WTC11 (cell line): ENCODE measurements around the gene IL1F10. TPM values are rescaled to one million over a fixed set of nuclear protein-coding genes. Genes with fewer than 3 reads are reported as not detected.

Experiments used
- ATAC-seq: fragments of 200-7000 bp; cut with Tn5 transposase; 2 replicates; pipeline ENCODE4 v1.10.0; 2021; ENCODE audit warnings: mild to moderate bottlenecking, moderate library complexity
- CTCF ChIA-PET: fragments of 300-600 bp; sonication (Branson Sonifier 250); formaldehyde crosslinking; loops from one replicate; lab custom pipeline; 2021; ENCODE audit warnings: antibody characterized with exemption; lab: Charles Lee
- POLR2A ChIA-PET: fragments of 350-600 bp; sonication (Branson Sonifier 250); formaldehyde crosslinking; loops from one replicate; lab custom pipeline; 2021; ENCODE audit warnings: antibody characterized with exemption; lab: Charles Lee
- DNase-seq: peaks from one replicate; pipeline ENCODE4 v3.0.0; 2021; ENCODE audit warnings: low spot score
- H3K27ac Mint-ChIP-seq: 2 replicates; pipeline ENCODE4 v1.8.0; 2021; ENCODE audit warnings: mixed read lengths
- H3K27me3 Mint-ChIP-seq: 2 replicates; pipeline ENCODE4 v1.8.0; 2021; ENCODE audit warnings: low read depth, mild to moderate bottlenecking, moderate library complexity, mixed read lengths
- H3K36me3 Mint-ChIP-seq: 2 replicates; pipeline ENCODE4 v1.8.0; 2021; ENCODE audit warnings: mixed read lengths
- H3K4me1 Mint-ChIP-seq: 2 replicates; pipeline ENCODE4 v1.8.0; 2022; ENCODE audit warnings: mixed read lengths
- H3K4me3 Mint-ChIP-seq: 2 replicates; pipeline ENCODE4 v1.8.0; 2021; ENCODE audit warnings: mild to moderate bottlenecking, moderate library complexity, mixed read lengths
- H3K9me3 Mint-ChIP-seq: 2 replicates; pipeline ENCODE4 v1.8.0; 2021; ENCODE audit warnings: mixed read lengths
- ESRRA ChIP-seq: sonication (generic); formaldehyde crosslinking; IDR thresholded peaks from 2 replicates; pipeline ENCODE4 v1.8.1; 2022; ENCODE audit warnings: mild to moderate bottlenecking, missing genetic modification reagents, borderline replicate concordance
- KAT7 ChIP-seq: sonication (generic); formaldehyde crosslinking; IDR thresholded peaks from 2 replicates; pipeline ENCODE4 v1.8.1; 2023; ENCODE audit warnings: missing genetic modification reagents, mild to moderate bottlenecking, borderline replicate concordance
- NFYB ChIP-seq: sonication (generic); formaldehyde crosslinking; conservative IDR thresholded peaks from 2 replicates; pipeline ENCODE4 v1.8.0; 2022; ENCODE audit warnings: low read depth, missing genetic modification reagents
- NR1H2 ChIP-seq: sonication (generic); formaldehyde crosslinking; IDR thresholded peaks from 2 replicates; pipeline ENCODE4 v1.9.0; 2021; ENCODE audit warnings: mild to moderate bottlenecking, moderate library complexity, missing genetic modification reagents
- PRRX2 ChIP-seq: fragments of 250-450 bp; sonication (Bioruptor Pico); IDR thresholded peaks from 2 replicates; pipeline ENCODE4 v1.8.0; 2021; ENCODE audit warnings: mild to moderate bottlenecking
- RORB ChIP-seq: fragments of 250-450 bp; sonication (Bioruptor Pico); IDR thresholded peaks from 2 replicates; pipeline ENCODE4 v1.9.0; 2021; ENCODE audit warnings: mild to moderate bottlenecking
- SOX15 ChIP-seq: fragments of 250-450 bp; sonication (Bioruptor Pico); IDR thresholded peaks from 2 replicates; pipeline ENCODE4 v1.9.0; 2021; ENCODE audit warnings: mild to moderate bottlenecking
- ZBTB21 ChIP-seq: sonication (generic); formaldehyde crosslinking; IDR thresholded peaks from 2 replicates; pipeline ENCODE4 v1.8.1; 2023; ENCODE audit warnings: mild to moderate bottlenecking, missing genetic modification reagents, borderline replicate concordance
- ZNF263 ChIP-seq: sonication (generic); formaldehyde crosslinking; IDR thresholded peaks from 2 replicates; pipeline ENCODE4 v1.8.1; 2022; ENCODE audit warnings: low read depth, mild to moderate bottlenecking, moderate library complexity, missing genetic modification reagents
- ZNF317 ChIP-seq: sonication (generic); formaldehyde crosslinking; IDR thresholded peaks from 2 replicates; pipeline ENCODE4 v1.8.1; 2023; ENCODE audit warnings: low read depth, mild to moderate bottlenecking, moderate library complexity, missing genetic modification reagents, borderline replicate concordance
- total RNA-seq: library from RNA; stranded (reverse); gene quantifications from 3 replicates; pipeline ENCODE4 v1.2.3, GENCODE V29; 2021
- TF ChIP-seq, protein P1 (sequence below): sonication (generic); formaldehyde crosslinking; IDR thresholded peaks from 2 replicates; pipeline ENCODE4 v1.8.0; 2022; ENCODE audit warnings: missing genetic modification reagents
- TF ChIP-seq, protein P2 (sequence below): fragments of 250-450 bp; sonication (Bioruptor Pico); IDR thresholded peaks from 2 replicates; pipeline ENCODE4 v1.9.0; 2021; ENCODE audit warnings: mild to moderate bottlenecking
- TF ChIP-seq, protein P3 (sequence below): fragments of 200-600 bp; IDR thresholded peaks from 2 replicates; pipeline ENCODE4 v1.8.0; 2022; ENCODE audit warnings: antibody characterized with exemption
- TF ChIP-seq, protein P4 (sequence below): sonication (generic); formaldehyde crosslinking; IDR thresholded peaks from 2 replicates; pipeline ENCODE4 v1.8.1; 2022; ENCODE audit warnings: missing genetic modification reagents, borderline replicate concordance
- TF ChIP-seq, protein P5 (sequence below): sonication (generic); formaldehyde crosslinking; IDR thresholded peaks from 2 replicates; pipeline ENCODE4 v1.8.1; 2023; ENCODE audit warnings: mild to moderate bottlenecking, missing genetic modification reagents, moderate library complexity
- TF ChIP-seq, protein P6 (sequence below): sonication (generic); formaldehyde crosslinking; conservative IDR thresholded peaks from 2 replicates; pipeline ENCODE4 v1.8.1; 2023; ENCODE audit warnings: mild to moderate bottlenecking, low read depth, missing genetic modification reagents, moderate library complexity

Gene IL1F10
- total RNA-seq, 1 experiment from 2014 or later, result not detected

DNA sequence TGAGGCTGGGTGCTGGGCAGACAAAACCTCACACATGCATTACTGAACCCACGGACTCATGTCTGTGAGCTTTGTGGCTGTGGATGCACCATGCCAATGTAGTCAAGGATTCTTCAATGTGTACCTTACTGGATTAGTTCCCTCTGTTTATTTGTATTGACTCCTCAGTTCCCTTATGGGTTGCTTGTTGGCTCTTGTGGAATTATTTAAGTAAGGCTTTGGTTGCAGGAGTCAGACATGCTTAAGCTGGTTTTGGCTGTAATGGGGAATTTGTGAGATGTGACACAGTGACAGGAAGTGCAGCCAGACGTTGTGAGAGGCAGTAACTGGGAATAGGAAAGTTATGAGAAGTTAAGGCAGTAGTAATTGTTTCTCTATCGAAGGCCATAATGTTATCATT, 46.0 kb downstream of the IL1F10 start:
- Mint-ChIP-seq H3K4me1 (no peaks in the 10 kb centered on the region), H3K4me3 (no peak overlapping the region), H3K27me3 (no peaks in the 10 kb centered on the region), H3K36me3 (no peaks in the 10 kb centered on the region), H3K27ac (no peak overlapping the region), H3K9me3 (no peaks in the 10 kb centered on the region)
- DNase-seq (no peak), ATAC-seq (no peak)
- TF ChIP-seq, protein P1, sequence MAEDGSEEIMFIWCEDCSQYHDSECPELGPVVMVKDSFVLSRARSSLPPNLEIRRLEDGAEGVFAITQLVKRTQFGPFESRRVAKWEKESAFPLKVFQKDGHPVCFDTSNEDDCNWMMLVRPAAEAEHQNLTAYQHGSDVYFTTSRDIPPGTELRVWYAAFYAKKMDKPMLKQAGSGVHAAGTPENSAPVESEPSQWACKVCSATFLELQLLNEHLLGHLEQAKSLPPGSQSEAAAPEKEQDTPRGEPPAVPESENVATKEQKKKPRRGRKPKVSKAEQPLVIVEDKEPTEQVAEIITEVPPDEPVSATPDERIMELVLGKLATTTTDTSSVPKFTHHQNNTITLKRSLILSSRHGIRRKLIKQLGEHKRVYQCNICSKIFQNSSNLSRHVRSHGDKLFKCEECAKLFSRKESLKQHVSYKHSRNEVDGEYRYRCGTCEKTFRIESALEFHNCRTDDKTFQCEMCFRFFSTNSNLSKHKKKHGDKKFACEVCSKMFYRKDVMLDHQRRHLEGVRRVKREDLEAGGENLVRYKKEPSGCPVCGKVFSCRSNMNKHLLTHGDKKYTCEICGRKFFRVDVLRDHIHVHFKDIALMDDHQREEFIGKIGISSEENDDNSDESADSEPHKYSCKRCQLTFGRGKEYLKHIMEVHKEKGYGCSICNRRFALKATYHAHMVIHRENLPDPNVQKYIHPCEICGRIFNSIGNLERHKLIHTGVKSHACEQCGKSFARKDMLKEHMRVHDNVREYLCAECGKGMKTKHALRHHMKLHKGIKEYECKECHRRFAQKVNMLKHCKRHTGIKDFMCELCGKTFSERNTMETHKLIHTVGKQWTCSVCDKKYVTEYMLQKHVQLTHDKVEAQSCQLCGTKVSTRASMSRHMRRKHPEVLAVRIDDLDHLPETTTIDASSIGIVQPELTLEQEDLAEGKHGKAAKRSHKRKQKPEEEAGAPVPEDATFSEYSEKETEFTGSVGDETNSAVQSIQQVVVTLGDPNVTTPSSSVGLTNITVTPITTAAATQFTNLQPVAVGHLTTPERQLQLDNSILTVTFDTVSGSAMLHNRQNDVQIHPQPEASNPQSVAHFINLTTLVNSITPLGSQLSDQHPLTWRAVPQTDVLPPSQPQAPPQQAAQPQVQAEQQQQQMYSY (CRISPR knock-in tag), result no peak
- TF ChIP-seq, protein P2, sequence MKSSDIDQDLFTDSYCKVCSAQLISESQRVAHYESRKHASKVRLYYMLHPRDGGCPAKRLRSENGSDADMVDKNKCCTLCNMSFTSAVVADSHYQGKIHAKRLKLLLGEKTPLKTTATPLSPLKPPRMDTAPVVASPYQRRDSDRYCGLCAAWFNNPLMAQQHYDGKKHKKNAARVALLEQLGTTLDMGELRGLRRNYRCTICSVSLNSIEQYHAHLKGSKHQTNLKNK (CRISPR knock-in tag), result no peak
- TF ChIP-seq SOX15 (CRISPR knock-in tag) (no peak), ZNF263 (no peak), RORB (no peak), ESRRA (no peak), PRRX2 (no peak), NFYB (CRISPR knock-in tag) (no peak), KAT7 (CRISPR knock-in tag) (no peak), ZBTB21 (CRISPR knock-in tag) (no peak), ZNF317 (CRISPR knock-in tag) (no peak)
- TF ChIP-seq, protein P3, sequence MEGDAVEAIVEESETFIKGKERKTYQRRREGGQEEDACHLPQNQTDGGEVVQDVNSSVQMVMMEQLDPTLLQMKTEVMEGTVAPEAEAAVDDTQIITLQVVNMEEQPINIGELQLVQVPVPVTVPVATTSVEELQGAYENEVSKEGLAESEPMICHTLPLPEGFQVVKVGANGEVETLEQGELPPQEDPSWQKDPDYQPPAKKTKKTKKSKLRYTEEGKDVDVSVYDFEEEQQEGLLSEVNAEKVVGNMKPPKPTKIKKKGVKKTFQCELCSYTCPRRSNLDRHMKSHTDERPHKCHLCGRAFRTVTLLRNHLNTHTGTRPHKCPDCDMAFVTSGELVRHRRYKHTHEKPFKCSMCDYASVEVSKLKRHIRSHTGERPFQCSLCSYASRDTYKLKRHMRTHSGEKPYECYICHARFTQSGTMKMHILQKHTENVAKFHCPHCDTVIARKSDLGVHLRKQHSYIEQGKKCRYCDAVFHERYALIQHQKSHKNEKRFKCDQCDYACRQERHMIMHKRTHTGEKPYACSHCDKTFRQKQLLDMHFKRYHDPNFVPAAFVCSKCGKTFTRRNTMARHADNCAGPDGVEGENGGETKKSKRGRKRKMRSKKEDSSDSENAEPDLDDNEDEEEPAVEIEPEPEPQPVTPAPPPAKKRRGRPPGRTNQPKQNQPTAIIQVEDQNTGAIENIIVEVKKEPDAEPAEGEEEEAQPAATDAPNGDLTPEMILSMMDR, result no peak
- TF ChIP-seq, protein P4, sequence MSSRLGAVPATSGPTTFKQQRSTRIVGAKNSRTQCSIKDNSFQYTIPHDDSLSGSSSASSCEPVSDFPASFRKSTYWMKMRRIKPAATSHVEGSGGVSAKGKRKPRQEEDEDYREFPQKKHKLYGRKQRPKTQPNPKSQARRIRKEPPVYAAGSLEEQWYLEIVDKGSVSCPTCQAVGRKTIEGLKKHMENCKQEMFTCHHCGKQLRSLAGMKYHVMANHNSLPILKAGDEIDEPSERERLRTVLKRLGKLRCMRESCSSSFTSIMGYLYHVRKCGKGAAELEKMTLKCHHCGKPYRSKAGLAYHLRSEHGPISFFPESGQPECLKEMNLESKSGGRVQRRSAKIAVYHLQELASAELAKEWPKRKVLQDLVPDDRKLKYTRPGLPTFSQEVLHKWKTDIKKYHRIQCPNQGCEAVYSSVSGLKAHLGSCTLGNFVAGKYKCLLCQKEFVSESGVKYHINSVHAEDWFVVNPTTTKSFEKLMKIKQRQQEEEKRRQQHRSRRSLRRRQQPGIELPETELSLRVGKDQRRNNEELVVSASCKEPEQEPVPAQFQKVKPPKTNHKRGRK (CRISPR knock-in tag), result no peak
- TF ChIP-seq, protein P5, sequence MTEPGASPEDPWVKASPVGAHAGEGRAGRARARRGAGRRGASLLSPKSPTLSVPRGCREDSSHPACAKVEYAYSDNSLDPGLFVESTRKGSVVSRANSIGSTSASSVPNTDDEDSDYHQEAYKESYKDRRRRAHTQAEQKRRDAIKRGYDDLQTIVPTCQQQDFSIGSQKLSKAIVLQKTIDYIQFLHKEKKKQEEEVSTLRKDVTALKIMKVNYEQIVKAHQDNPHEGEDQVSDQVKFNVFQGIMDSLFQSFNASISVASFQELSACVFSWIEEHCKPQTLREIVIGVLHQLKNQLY (CRISPR knock-in tag), result no peak
- CTCF ChIA-PET, result no interaction called here
- POLR2A ChIA-PET, result no interaction called here

DNA sequence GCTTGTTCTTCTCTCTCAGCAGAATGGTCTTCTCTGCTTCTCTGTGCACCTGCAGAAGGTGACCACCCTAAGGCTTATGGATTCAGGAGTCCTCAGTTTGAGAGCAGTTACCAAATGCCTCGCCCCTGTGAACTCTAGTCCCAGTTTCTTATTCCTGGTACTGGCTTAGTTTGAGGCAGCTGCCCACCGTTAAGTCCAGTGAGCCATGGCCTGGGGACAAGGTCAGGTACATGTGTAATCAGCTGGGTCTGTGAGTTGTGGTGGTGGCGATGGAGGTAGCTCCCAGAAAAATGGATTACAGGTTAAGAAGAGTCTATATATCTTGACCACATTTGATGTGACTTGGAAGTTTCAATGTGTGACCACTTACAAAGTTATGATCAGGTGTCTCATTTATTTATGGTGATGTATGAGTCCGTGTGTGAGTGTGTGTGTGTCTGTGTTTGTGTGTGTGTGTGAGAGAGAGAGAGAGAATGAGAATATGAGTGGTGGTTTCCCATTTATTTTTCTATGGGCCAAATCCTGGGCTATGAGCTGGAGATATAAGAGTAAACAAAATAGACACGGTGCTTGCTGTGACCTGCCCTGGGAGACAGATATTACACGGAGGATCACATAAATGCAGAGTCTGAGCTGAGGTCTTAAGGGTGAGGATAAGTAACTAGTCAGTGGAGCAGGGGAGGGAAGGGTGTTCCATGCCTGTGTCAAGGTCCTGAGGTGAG, 46.6 kb downstream of the IL1F10 start:
- ChIA-PET CTCF (interaction anchor here (1.0 to 1.9 kb wide), 2 partner anchors 23 to 34 kb away, joined by 3 to 9 read pairs; no protein-coding TSS in a partner anchor), POLR2A (no interaction called here)
- Mint-ChIP-seq H3K4me3 (no peak overlapping the region), H3K27me3 (no peaks in the 10 kb centered on the region), H3K36me3 (no peaks in the 10 kb centered on the region), H3K4me1 (no peaks in the 10 kb centered on the region), H3K9me3 (no peaks in the 10 kb centered on the region), H3K27ac (no peak overlapping the region)
- DNase-seq (no peak), ATAC-seq (no peak)
- TF ChIP-seq NR1H2 (CRISPR knock-in tag), result no peak
- TF ChIP-seq, protein P6, sequence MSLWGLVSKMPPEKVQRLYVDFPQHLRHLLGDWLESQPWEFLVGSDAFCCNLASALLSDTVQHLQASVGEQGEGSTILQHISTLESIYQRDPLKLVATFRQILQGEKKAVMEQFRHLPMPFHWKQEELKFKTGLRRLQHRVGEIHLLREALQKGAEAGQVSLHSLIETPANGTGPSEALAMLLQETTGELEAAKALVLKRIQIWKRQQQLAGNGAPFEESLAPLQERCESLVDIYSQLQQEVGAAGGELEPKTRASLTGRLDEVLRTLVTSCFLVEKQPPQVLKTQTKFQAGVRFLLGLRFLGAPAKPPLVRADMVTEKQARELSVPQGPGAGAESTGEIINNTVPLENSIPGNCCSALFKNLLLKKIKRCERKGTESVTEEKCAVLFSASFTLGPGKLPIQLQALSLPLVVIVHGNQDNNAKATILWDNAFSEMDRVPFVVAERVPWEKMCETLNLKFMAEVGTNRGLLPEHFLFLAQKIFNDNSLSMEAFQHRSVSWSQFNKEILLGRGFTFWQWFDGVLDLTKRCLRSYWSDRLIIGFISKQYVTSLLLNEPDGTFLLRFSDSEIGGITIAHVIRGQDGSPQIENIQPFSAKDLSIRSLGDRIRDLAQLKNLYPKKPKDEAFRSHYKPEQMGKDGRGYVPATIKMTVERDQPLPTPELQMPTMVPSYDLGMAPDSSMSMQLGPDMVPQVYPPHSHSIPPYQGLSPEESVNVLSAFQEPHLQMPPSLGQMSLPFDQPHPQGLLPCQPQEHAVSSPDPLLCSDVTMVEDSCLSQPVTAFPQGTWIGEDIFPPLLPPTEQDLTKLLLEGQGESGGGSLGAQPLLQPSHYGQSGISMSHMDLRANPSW (CRISPR knock-in tag), result no peak
